DND-41 (cell line): ENCODE data around the gene VENTX.

Experiments used
- CTCF ChIP-seq: IDR thresholded peaks from 2 replicates; pipeline ENCODE4 v1.5.1; 2012; ENCODE audit warnings: borderline replicate concordance, low read length, moderate library complexity, mild to moderate bottlenecking; ENCODE audit not compliant: poor library complexity, severe bottlenecking; ENCODE audit errors: extremely low read depth
- EZH2 ChIP-seq: IDR thresholded peaks from 3 replicates; pipeline ENCODE4 v1.6.1; 2012; ENCODE audit warnings: borderline replicate concordance, low read depth, mild to moderate bottlenecking, moderate library complexity, low read length, inconsistent platforms; ENCODE audit not compliant: severe bottlenecking

GRCh38 chr10:133199992-133200611, 37.6 kb upstream of the VENTX start:
- no peak for TF ChIP-seq CTCF
- TF ChIP-seq EZH2, result no peak
